Transverse colon (tissue), 4 donors: Measurements from ENCODE around the gene CNTF. TPM values are rescaled to one million over a fixed set of nuclear protein-coding genes. Genes with fewer than 3 reads are reported as not detected.

ENCODE experiments used
- DNase-seq: peaks from one replicate; pipeline ENCODE4 v3.0.0-alpha.2; 2019
- H3K27ac ChIP-seq, 4 donors: fragments of 200-600 bp; sonication (generic); 2 replicates each; pipeline ENCODE4 v1.5.1; 2016 to 2018; ENCODE audit warnings: inconsistent platforms in 4 of 4
- H3K27me3 ChIP-seq: fragments of 200-600 bp; sonication (generic); 2 replicates; pipeline ENCODE4 v1.5.1; 2017; ENCODE audit warnings: inconsistent platforms
- H3K36me3 ChIP-seq, 4 donors: fragments of 200-600 bp; sonication (generic); 2 replicates each; pipeline ENCODE4 v1.5.1; 2017 to 2019; ENCODE audit warnings: inconsistent platforms in 4 of 4
- H3K4me1 ChIP-seq, 4 donors: fragments of 200-600 bp; sonication (generic); 2 replicates each; pipeline ENCODE4 v1.5.1; 2017 to 2020; ENCODE audit warnings: inconsistent platforms in 4 of 4
- H3K4me3 ChIP-seq, 4 donors: fragments of 200-600 bp; sonication (generic); 1 replicate in 1 of 4; 2 replicates in 3 of 4; pipeline versions ENCODE4 v1.5.1 to v1.6.1; 2017 to 2019; ENCODE audit warnings: inconsistent platforms in 4 of 4
- H3K9me3 ChIP-seq, 2 donors: fragments of 200-600 bp; sonication (generic); 2 replicates each; pipeline ENCODE4 v1.5.1; 2017 to 2019; ENCODE audit warnings: inconsistent platforms in 2 of 2
- EP300 ChIP-seq: sonication (generic); formaldehyde crosslinking; IDR thresholded peaks from one replicate; pipeline ENCODE4 v1.6.1; 2017; ENCODE audit warnings: antibody characterized with exemption, low read depth
- POLR2A ChIP-seq: fragments of 450-650 bp; IDR thresholded peaks from one replicate; pipeline ENCODE4 v1.6.1; 2016; ENCODE audit warnings: antibody characterized with exemption, mild to moderate bottlenecking, moderate library complexity
- POLR2AphosphoS5 ChIP-seq, 3 donors: sonication (generic); formaldehyde crosslinking; IDR thresholded peaks; one replicate each; pipeline ENCODE4 v1.6.1; 2016; ENCODE audit warnings: antibody characterized with exemption in 3 of 3
- WGBS, 2 donors: methylation state at CpG; one replicate each; pipeline ENCODE4 v1.1.5; 2018; ENCODE audit warnings: low coverage in 1 of 2; 5-methylcytosine and 5-hydroxymethylcytosine counted together
- in situ Hi-C, 4 donors: fragments of 200-750 bp; cut with MboI; loops; one replicate each; pipeline versions ENCODE4 v1.15.0 to v1.15.1; 2017; ENCODE audit warnings: low sequenced_read_pairs in 3 of 4, low pct_ligation_motif_present in 1 of 4, low pct_unique_long_range_greater_than_20kb in 1 of 4
- intact Hi-C: fragments of 100-400 bp; cut with DNase I; formaldehyde crosslinking; loops from one replicate; pipeline ENCODE4 v1.15.1; 2023; ENCODE audit warnings: low total_unique reads
- total RNA-seq, 4 donors: library from RNA; depleted of rRNA; stranded (reverse); fragments of >200 nt; gene quantifications; one replicate each; pipeline ENCODE4 v1.1.0, GENCODE V29; 2016
- TF ChIP-seq, protein P1 (sequence below), 5 experiments: fragments of 200-600 bp in 3 of 5; fragments of 450-650 bp in 2 of 5; sonication (generic) in 3 of 5; IDR thresholded peaks; 1 replicate in 2 of 5; 2 replicates in 3 of 5; pipeline ENCODE4 v1.5.1; 2016 to 2017; ENCODE audit warnings: antibody characterized with exemption in 5 of 5, inconsistent platforms in 3 of 5, mild to moderate bottlenecking in 2 of 5, moderate library complexity in 1 of 5

Gene CNTF
- total RNA-seq, 4 donors from 2014 or later: 1.1 to 2.1 (median 1.5) TPM; not detected in 1

DNA sequence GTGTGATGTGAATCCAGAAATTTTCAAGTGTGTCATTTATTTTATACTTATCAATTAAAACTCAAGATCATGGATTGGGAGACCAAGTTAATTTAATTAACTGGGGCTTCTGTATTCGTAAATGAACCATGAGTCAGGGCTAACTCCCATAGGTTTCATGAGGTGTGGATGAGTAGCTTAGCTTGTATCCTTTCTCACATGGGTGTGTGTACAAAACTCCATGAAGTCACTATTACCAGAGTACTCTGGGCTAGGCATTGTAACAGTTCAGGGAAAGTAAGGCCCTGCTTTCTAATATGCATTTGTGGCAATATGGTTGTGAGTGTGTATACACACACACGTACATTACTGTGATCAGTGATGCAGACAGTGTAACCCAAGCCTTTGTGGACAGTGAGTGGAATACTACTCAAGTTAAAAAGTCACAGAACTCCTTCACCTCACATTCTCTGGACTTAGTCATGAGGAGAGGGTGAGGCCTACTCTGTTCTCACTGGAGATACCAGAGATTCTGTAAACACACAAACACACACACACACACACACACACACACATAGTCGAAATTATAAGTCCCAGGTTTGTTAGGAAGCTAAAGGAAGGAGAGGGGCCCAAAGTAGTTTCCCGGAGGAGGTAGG, 3.5 kb downstream of the CNTF start:
- Histone ChIP-seq H3K27ac (no peak overlapping the region), H3K4me3 (no peak overlapping the region), H3K36me3 (peaks cover 0 to 26% (median 9%) of the 10 kb centered on the region in 4 donors), H3K9me3 (no peaks in the 10 kb centered on the region), H3K27me3 (no peaks in the 10 kb centered on the region), H3K4me1 (peaks cover 0 to 12% (median 7%) of the 10 kb centered on the region in 4 donors)
- WGBS, 2 donors: 84 to 85% methylated on average over 3 to 4 of the region's 4 CpGs
- in situ Hi-C loops: no loop called here
- TF ChIP-seq POLR2AphosphoS5 (IDR thresholded peaks at IDR 0.05): no peak
- no peak for TF ChIP-seq POLR2A
- TF ChIP-seq, protein P1, sequence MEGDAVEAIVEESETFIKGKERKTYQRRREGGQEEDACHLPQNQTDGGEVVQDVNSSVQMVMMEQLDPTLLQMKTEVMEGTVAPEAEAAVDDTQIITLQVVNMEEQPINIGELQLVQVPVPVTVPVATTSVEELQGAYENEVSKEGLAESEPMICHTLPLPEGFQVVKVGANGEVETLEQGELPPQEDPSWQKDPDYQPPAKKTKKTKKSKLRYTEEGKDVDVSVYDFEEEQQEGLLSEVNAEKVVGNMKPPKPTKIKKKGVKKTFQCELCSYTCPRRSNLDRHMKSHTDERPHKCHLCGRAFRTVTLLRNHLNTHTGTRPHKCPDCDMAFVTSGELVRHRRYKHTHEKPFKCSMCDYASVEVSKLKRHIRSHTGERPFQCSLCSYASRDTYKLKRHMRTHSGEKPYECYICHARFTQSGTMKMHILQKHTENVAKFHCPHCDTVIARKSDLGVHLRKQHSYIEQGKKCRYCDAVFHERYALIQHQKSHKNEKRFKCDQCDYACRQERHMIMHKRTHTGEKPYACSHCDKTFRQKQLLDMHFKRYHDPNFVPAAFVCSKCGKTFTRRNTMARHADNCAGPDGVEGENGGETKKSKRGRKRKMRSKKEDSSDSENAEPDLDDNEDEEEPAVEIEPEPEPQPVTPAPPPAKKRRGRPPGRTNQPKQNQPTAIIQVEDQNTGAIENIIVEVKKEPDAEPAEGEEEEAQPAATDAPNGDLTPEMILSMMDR (IDR thresholded peaks at IDR 0.05): no peak
- TF ChIP-seq EP300: no peak
- DNase-seq: no peak
- intact Hi-C loops: no loop called here

- in situ Hi-C loops: no loop called here
- WGBS, 2 donors: 83 to 96% methylated on average over 3 to 4 of the region's 4 CpGs
Observed at GRCh38 chr11:58626934-58627483, 4.5 kb downstream of the CNTF start.

DNA sequence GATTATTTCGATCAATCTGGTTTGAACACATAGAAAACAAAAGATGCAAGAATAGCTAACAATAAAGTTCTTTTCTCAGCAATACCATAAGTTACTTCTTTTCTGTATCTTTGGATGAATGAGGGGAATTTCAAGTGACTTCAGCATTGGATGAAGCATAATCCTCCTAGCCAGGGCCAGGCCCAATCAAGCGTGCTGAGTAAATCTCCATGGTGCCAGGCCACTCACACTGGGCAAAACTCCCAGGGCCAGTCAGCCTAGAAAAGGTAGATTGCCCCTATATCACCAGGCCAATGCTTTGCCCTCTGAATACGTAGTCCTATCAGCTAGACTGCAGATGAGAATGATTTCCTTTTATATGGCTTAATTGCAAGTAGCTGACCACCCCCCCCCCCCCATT, 6.0 kb downstream of the CNTF start:
- DNase-seq: no peak
- in situ Hi-C loops: no loop called here
- Histone ChIP-seq H3K4me1 (peaks cover 0 to 12% (median 7%) of the 10 kb centered on the region in 4 donors), H3K36me3 (peaks cover 0 to 16% (median 6%) of the 10 kb centered on the region in 4 donors), H3K4me3 (no peak overlapping the region), H3K27ac (no peak overlapping the region), H3K9me3 (no peaks in the 10 kb centered on the region), H3K27me3 (no peaks in the 10 kb centered on the region)
- TF ChIP-seq EP300 (no peak), POLR2AphosphoS5 (IDR thresholded peaks at IDR 0.05) (no peak), POLR2A (no peak)
- TF ChIP-seq, protein P1 (IDR thresholded peaks at IDR 0.05): no peak
- WGBS, 2 donors: 84 to 89% methylated on average over 2 to 3 of the region's 3 CpGs
- intact Hi-C loops: no loop called here

More at GRCh38 chr11:58626934-58627483, 4.5 kb downstream of the CNTF start:
- H3K36me3 ChIP-seq: peaks cover 0 to 25% (median 8%) of the 10 kb centered on the region in 4 donors
- H3K27me3 ChIP-seq: no peaks in the 10 kb centered on the region
- intact Hi-C loops: no loop called here
- TF ChIP-seq POLR2A (no peak), POLR2AphosphoS5 (IDR thresholded peaks at IDR 0.05) (no peak), EP300 (no peak)
- TF ChIP-seq, protein P1 (IDR thresholded peaks at IDR 0.05): no peak
- DNase-seq: no peak
- H3K4me3 ChIP-seq: no peak overlapping the region
- peaks cover 0 to 12% (median 7%) of the 10 kb centered on the region in 4 donors for H3K4me1 ChIP-seq
- H3K9me3 ChIP-seq: no peaks in the 10 kb centered on the region
- no peak overlapping the region for H3K27ac ChIP-seq

- peak; percentile 28 for DNase-seq
- Histone ChIP-seq H3K27ac (no peak overlapping the region), H3K9me3 (no peaks in the 10 kb centered on the region), H3K27me3 (no peaks in the 10 kb centered on the region), H3K36me3 (peaks cover 0 to 4% (median under 1%) of the 10 kb centered on the region in 4 donors), H3K4me3 (no peak overlapping the region), H3K4me1 (peaks cover 0 to 12% (median 7%) of the 10 kb centered on the region in 4 donors)
- intact Hi-C loops (no loop called here), in situ Hi-C loops (no loop called here)
- 29% methylated on average over 2 of the region's 2 CpGs; no CpG with 5 or more reads in 1 of the 2 donors for WGBS, 2 donors
- TF ChIP-seq, protein P1 (IDR thresholded peaks at IDR 0.05): peak; percentile 36 to 54 (median 50)
- TF ChIP-seq POLR2A: no peak
Observed at GRCh38 chr11:58629857-58630256, 7.4 kb downstream of the CNTF start.
